Thyroid gland (tissue), 4 donors: ENCODE measurements around the gene DHX16.

Experiments used
- CTCF ChIP-seq, 6 experiments: fragments of 200-600 bp in 3 of 6; fragments of 450-650 bp in 3 of 6; sonication (generic) in 3 of 6; IDR thresholded peaks; one replicate each; pipeline ENCODE4 v1.5.1; 2016 to 2019; ENCODE audit warnings: antibody characterized with exemption in 6 of 6, mild to moderate bottlenecking in 2 of 6, inconsistent platforms in 1 of 6, moderate library complexity in 1 of 6
- POLR2A ChIP-seq, 2 donors: fragments of 450-650 bp; IDR thresholded peaks; one replicate each; pipeline ENCODE4 v1.6.1; 2017; ENCODE audit warnings: antibody characterized with exemption in 2 of 2, mild to moderate bottlenecking in 2 of 2, moderate library complexity in 1 of 2

GRCh38 chr6:30672445-30673253 lies at the start of gene DHX16:
- TF ChIP-seq POLR2A (IDR thresholded peaks at IDR 0.05) (peak in 1 of 2 donors; percentile 49), CTCF (IDR thresholded peaks at IDR 0.05) (peak; percentile 59 to 87 (median 78))
